HG03108 (cell line): ENCODE data around the gene BMP7.

Experiments used
- ATAC-seq: cut with Tn5 transposase; IDR thresholded peaks from one replicate; pipeline ENCODE4 v1.9.1; 2021; ENCODE audit warnings: moderate library complexity; ENCODE audit not compliant: unreplicated experiment

BMP7 gene

GRCh38 chr20:57231951-57232428, 34.5 kb downstream of the BMP7 start:
- ATAC-seq, result no peak

- no peak for ATAC-seq
Observed at GRCh38 chr20:57231161-57231560, 35.3 kb downstream of the BMP7 start.

- no peak for ATAC-seq
Observed at GRCh38 chr20:57230247-57230646, 36.2 kb downstream of the BMP7 start.

- no peak for ATAC-seq
Observed at GRCh38 chr20:57229490-57229889, 37.0 kb downstream of the BMP7 start.

- no peak for ATAC-seq
Observed at GRCh38 chr20:57225830-57226229, 40.6 kb downstream of the BMP7 start.

- ATAC-seq, result no peak
Observed at GRCh38 chr20:57225197-57225733, 41.2 kb downstream of the BMP7 start.

GRCh38 chr20:57224641-57225138, 41.8 kb downstream of the BMP7 start:
- no peak for ATAC-seq

GRCh38 chr20:57223648-57224489, 42.6 kb downstream of the BMP7 start:
- ATAC-seq, result no peak

- no peak for ATAC-seq
Observed at GRCh38 chr20:57222631-57222950, 43.9 kb downstream of the BMP7 start.

- ATAC-seq, result no peak
Observed at GRCh38 chr20:57221916-57222630, 44.4 kb downstream of the BMP7 start.

GRCh38 chr20:57220337-57221145, 45.9 kb downstream of the BMP7 start:
- ATAC-seq, result no peak

- no peak for ATAC-seq
Observed at GRCh38 chr20:57219071-57219677, 47.3 kb downstream of the BMP7 start.

GRCh38 chr20:57218489-57218888, 48.0 kb downstream of the BMP7 start:
- no peak for ATAC-seq

- no peak for ATAC-seq
Observed at GRCh38 chr20:57217802-57218201, 48.6 kb downstream of the BMP7 start.

GRCh38 chr20:57216669-57217068, 49.8 kb downstream of the BMP7 start:
- ATAC-seq, result no peak

- ATAC-seq, result no peak
Observed at GRCh38 chr20:57215826-57216471, 50.5 kb downstream of the BMP7 start.

GRCh38 chr20:57215426-57215825, 51.0 kb downstream of the BMP7 start:
- no peak for ATAC-seq

- no peak for ATAC-seq
Observed at GRCh38 chr20:57214948-57215347, 51.5 kb downstream of the BMP7 start.

- ATAC-seq, result no peak
Observed at GRCh38 chr20:57214427-57214826, 52.0 kb downstream of the BMP7 start.

- no peak for ATAC-seq
Observed at GRCh38 chr20:57213924-57214323, 52.5 kb downstream of the BMP7 start.
